EL (cell line): ENCODE results near the gene GABRA4.
A peak's percentile ranks its signal among the peaks of the same experiment; 100 is the strongest.

ENCODE experiments used
- DNase-seq: peaks from one replicate; pipeline ENCODE4 v3.0.0-alpha.2; 2016

GABRA4 gene

GRCh38 chr4:46924789-46925529 is 68.4 kb downstream of the GABRA4 start:
- DNase-seq: no peak

- no peak for DNase-seq
Measured at GRCh38 chr4:46922205-46922604, 71.2 kb downstream of the GABRA4 start.

- DNase-seq: no peak
Measured at GRCh38 chr4:46909078-46909477, 84.3 kb downstream of the GABRA4 start, which contains the start of gene COX7B2. Gene COX7B2, minus strand, starts transcription at chr4:46909245. Its CDS starts 174,053 bp downstream, at chr4:46735192.

GRCh38 chr4:46908148-46908547 is 85.2 kb downstream of the GABRA4 start:
- DNase-seq: no peak

GRCh38 chr4:46900082-46900481 is 93.3 kb downstream of the GABRA4 start:
- no peak for DNase-seq

- DNase-seq: no peak
Measured at GRCh38 chr4:46894826-46895225, 98.6 kb downstream of the GABRA4 start.

GRCh38 chr4:46890056-46890455 is 103.3 kb downstream of the GABRA4 start:
- no peak for DNase-seq

- DNase-seq: no peak
Measured at GRCh38 chr4:46889410-46889809, 104.0 kb downstream of the GABRA4 start.

GRCh38 chr4:46886711-46887110 is 106.7 kb downstream of the GABRA4 start:
- DNase-seq: peak; percentile 7

GRCh38 chr4:46878641-46879040 is 114.7 kb downstream of the GABRA4 start:
- DNase-seq: no peak

GRCh38 chr4:46874811-46875210 is 118.6 kb downstream of the GABRA4 start:
- DNase-seq: no peak

- no peak for DNase-seq
Measured at GRCh38 chr4:46870411-46870810, 123.0 kb downstream of the GABRA4 start.
